ENCODE results near the gene GMNC. TPM values are rescaled to one million over a fixed set of nuclear protein-coding genes. Genes with fewer than 3 reads are reported as not detected.
"Not testable (repeated sequence)": the region's sequence is repeated elsewhere in the genome, so short reads cannot be mapped to it uniquely, and the experiment has no call there.

The GMNC gene
- total and polyA plus RNA-seq, 2 experiments from 2014 or later: not detected

GRCh38 chr3:190883141-190883540 is 20.6 kb upstream of the GMNC start:
- no peak overlapping the region for H3K9ac ChIP-seq
- no peak overlapping the region for H3K4me2 ChIP-seq (ENCODE audit: unreplicated experiment)
- H3K9me3 ChIP-seq (ENCODE audit: low read depth): no peaks in the 10 kb centered on the region
- H3K27me3 ChIP-seq (replicated peaks; ENCODE audit: insufficient read depth): no peaks in the 10 kb centered on the region
- no peaks in the 10 kb centered on the region for H3K79me2 ChIP-seq (ENCODE audit: insufficient read depth)
- no peak for DNase-seq
- WGBS, 2 experiments (ENCODE audit: low coverage in 1 of 2, low lambda C conversion rate in 2 of 2, missing lambda C conversion rate in 2 of 2): 39 to 42% methylated on average over 3 of the region's 3 CpGs
- H3K4me3 ChIP-seq: no peak overlapping the region
- no peaks in the 10 kb centered on the region for H3K4me1 ChIP-seq (ENCODE audit: insufficient read depth)
- no peaks in the 10 kb centered on the region for H3K36me3 ChIP-seq (ENCODE audit: low read depth)
- in situ Hi-C loops (cut with MboI): no loop called here
- TF ChIP-seq EZH2 (IDR thresholded peaks at IDR 0.05; ENCODE audit: insufficient read depth, poor library complexity, severe bottlenecking) (no peak), EZH2phosphoT487 (IDR thresholded peaks at IDR 0.05; ENCODE audit: insufficient read depth, low read depth) (no peak)
- no peaks in the 10 kb centered on the region for H3F3A ChIP-seq (ENCODE audit: insufficient read depth)
- H3K9me2 ChIP-seq (ENCODE audit: insufficient read depth): no peaks in the 10 kb centered on the region
- no peak overlapping the region for H2AFZ ChIP-seq
- H4K20me1 ChIP-seq (ENCODE audit: insufficient read depth): no peaks in the 10 kb centered on the region
- H3K27ac ChIP-seq: no peak overlapping the region

GRCh38 chr3:190877925-190878324 is 15.4 kb upstream of the GMNC start:
- in situ Hi-C loops (cut with MboI): no loop called here
- DNase-seq: no peak
- no peaks in the 10 kb centered on the region for H4K20me1 ChIP-seq (ENCODE audit: insufficient read depth)
- H3K9ac ChIP-seq: no peak overlapping the region
- H3K27me3 ChIP-seq (replicated peaks; ENCODE audit: insufficient read depth): no peaks in the 10 kb centered on the region
- no peaks in the 10 kb centered on the region for H3K36me3 ChIP-seq (ENCODE audit: low read depth)
- H3F3A ChIP-seq (ENCODE audit: insufficient read depth): no peaks in the 10 kb centered on the region
- WGBS, 2 experiments (ENCODE audit: low coverage in 1 of 2, low lambda C conversion rate in 2 of 2, missing lambda C conversion rate in 2 of 2): 79 to 81% methylated on average over 17 of the region's 17 CpGs
- H3K27ac ChIP-seq: no peak overlapping the region
- H3K79me2 ChIP-seq (ENCODE audit: insufficient read depth): no peaks in the 10 kb centered on the region
- no peak overlapping the region for H2AFZ ChIP-seq
- H3K4me1 ChIP-seq (ENCODE audit: insufficient read depth): no peaks in the 10 kb centered on the region
- H3K4me2 ChIP-seq (ENCODE audit: unreplicated experiment): no peak overlapping the region
- no peaks in the 10 kb centered on the region for H3K9me2 ChIP-seq (ENCODE audit: insufficient read depth)
- no peak overlapping the region for H3K4me3 ChIP-seq
- TF ChIP-seq EZH2phosphoT487 (IDR thresholded peaks at IDR 0.05; ENCODE audit: insufficient read depth, low read depth) (no peak), EZH2 (IDR thresholded peaks at IDR 0.05; ENCODE audit: insufficient read depth, poor library complexity, severe bottlenecking) (no peak)
- H3K9me3 ChIP-seq (ENCODE audit: low read depth): no peaks in the 10 kb centered on the region

- H3K9me2 ChIP-seq (ENCODE audit: insufficient read depth); H2AFZ ChIP-seq; in situ Hi-C loops (cut with MboI); H3F3A ChIP-seq (ENCODE audit: insufficient read depth); H3K36me3 ChIP-seq (ENCODE audit: low read depth); DNase-seq; H4K20me1 ChIP-seq (ENCODE audit: insufficient read depth); H3K27ac ChIP-seq; H3K9me3 ChIP-seq (ENCODE audit: low read depth); H3K27me3 ChIP-seq (replicated peaks; ENCODE audit: insufficient read depth); H3K4me3 ChIP-seq; H3K4me2 ChIP-seq (ENCODE audit: unreplicated experiment); H3K9ac ChIP-seq; H3K4me1 ChIP-seq (ENCODE audit: insufficient read depth); H3K79me2 ChIP-seq (ENCODE audit: insufficient read depth): not testable (repeated sequence)
- 79 to 81% methylated on average over 5 to 7 of the region's 7 CpGs for WGBS, 2 experiments (ENCODE audit: low coverage in 1 of 2, low lambda C conversion rate in 2 of 2, missing lambda C conversion rate in 2 of 2)
Observed at GRCh38 chr3:190876433-190876832, 13.9 kb upstream of the GMNC start.

GRCh38 chr3:190875061-190875460 is 12.6 kb upstream of the GMNC start:
- H3K36me3 ChIP-seq (ENCODE audit: low read depth); H3K4me1 ChIP-seq (ENCODE audit: insufficient read depth); H3K9me3 ChIP-seq (ENCODE audit: low read depth); H3F3A ChIP-seq (ENCODE audit: insufficient read depth); in situ Hi-C loops (cut with MboI); H3K4me3 ChIP-seq; H3K27me3 ChIP-seq (replicated peaks; ENCODE audit: insufficient read depth); H3K79me2 ChIP-seq (ENCODE audit: insufficient read depth); H4K20me1 ChIP-seq (ENCODE audit: insufficient read depth); H2AFZ ChIP-seq; H3K4me2 ChIP-seq (ENCODE audit: unreplicated experiment); H3K9me2 ChIP-seq (ENCODE audit: insufficient read depth); DNase-seq; H3K27ac ChIP-seq; H3K9ac ChIP-seq: not testable (repeated sequence)
- WGBS, 2 experiments (ENCODE audit: low coverage in 1 of 2, low lambda C conversion rate in 2 of 2, missing lambda C conversion rate in 2 of 2): 63 to 75% methylated on average over 9 of the region's 9 CpGs

GRCh38 chr3:190870127-190870526 is 7.6 kb upstream of the GMNC start:
- no peak for DNase-seq
- TF ChIP-seq EZH2phosphoT487 (IDR thresholded peaks at IDR 0.05; ENCODE audit: insufficient read depth, low read depth): no peak
- no peak for TF ChIP-seq EZH2 (IDR thresholded peaks at IDR 0.05; ENCODE audit: insufficient read depth, poor library complexity, severe bottlenecking)
- H3K79me2 ChIP-seq (ENCODE audit: insufficient read depth): no peaks in the 10 kb centered on the region
- H3K4me1 ChIP-seq (ENCODE audit: insufficient read depth): no peaks in the 10 kb centered on the region
- no peaks in the 10 kb centered on the region for H3F3A ChIP-seq (ENCODE audit: insufficient read depth)
- H3K9me3 ChIP-seq (ENCODE audit: low read depth): no peaks in the 10 kb centered on the region
- no peak overlapping the region for H3K27ac ChIP-seq
- in situ Hi-C loops (cut with MboI): no loop called here
- WGBS, 2 experiments (ENCODE audit: low coverage in 1 of 2, low lambda C conversion rate in 2 of 2, missing lambda C conversion rate in 2 of 2): 30 to 54% methylated on average over 3 of the region's 3 CpGs
- H3K27me3 ChIP-seq (replicated peaks; ENCODE audit: insufficient read depth): no peaks in the 10 kb centered on the region
- no peaks in the 10 kb centered on the region for H4K20me1 ChIP-seq (ENCODE audit: insufficient read depth)
- H2AFZ ChIP-seq: no peak overlapping the region
- no peaks in the 10 kb centered on the region for H3K36me3 ChIP-seq (ENCODE audit: low read depth)
- H3K9ac ChIP-seq: no peak overlapping the region
- H3K4me3 ChIP-seq: no peak overlapping the region
- no peak overlapping the region for H3K4me2 ChIP-seq (ENCODE audit: unreplicated experiment)
- H3K9me2 ChIP-seq (ENCODE audit: insufficient read depth): no peaks in the 10 kb centered on the region

All from GM23248 (cell line).